Transverse colon (tissue), 4 donors: ENCODE measurements around the gene ARL4A. TPM values are rescaled to one million over a fixed set of nuclear protein-coding genes. Genes with fewer than 3 reads are reported as not detected.
A peak's percentile ranks its signal among the peaks of the same experiment; 100 is the strongest.
"Not testable (repeated sequence)": the region's sequence is repeated elsewhere in the genome, so short reads cannot be mapped to it uniquely, and the experiment has no call there.

ENCODE experiments used
- DNase-seq: peaks from one replicate; pipeline ENCODE4 v3.0.0-alpha.2; 2019
- H3K27ac ChIP-seq, 4 donors: fragments of 200-600 bp; sonication (generic); 2 replicates each; pipeline ENCODE4 v1.5.1; 2016 to 2018; ENCODE audit warnings: inconsistent platforms in 4 of 4
- H3K27me3 ChIP-seq: fragments of 200-600 bp; sonication (generic); 2 replicates; pipeline ENCODE4 v1.5.1; 2017; ENCODE audit warnings: inconsistent platforms
- H3K36me3 ChIP-seq, 4 donors: fragments of 200-600 bp; sonication (generic); 2 replicates each; pipeline ENCODE4 v1.5.1; 2017 to 2019; ENCODE audit warnings: inconsistent platforms in 4 of 4
- H3K4me1 ChIP-seq, 4 donors: fragments of 200-600 bp; sonication (generic); 2 replicates each; pipeline ENCODE4 v1.5.1; 2017 to 2020; ENCODE audit warnings: inconsistent platforms in 4 of 4
- H3K4me3 ChIP-seq, 4 donors: fragments of 200-600 bp; sonication (generic); 1 replicate in 1 of 4; 2 replicates in 3 of 4; pipeline versions ENCODE4 v1.5.1 to v1.6.1; 2017 to 2019; ENCODE audit warnings: inconsistent platforms in 4 of 4
- H3K9me3 ChIP-seq, 2 donors: fragments of 200-600 bp; sonication (generic); 2 replicates each; pipeline ENCODE4 v1.5.1; 2017 to 2019; ENCODE audit warnings: inconsistent platforms in 2 of 2
- EP300 ChIP-seq: sonication (generic); formaldehyde crosslinking; IDR thresholded peaks from one replicate; pipeline ENCODE4 v1.6.1; 2017; ENCODE audit warnings: antibody characterized with exemption, low read depth
- POLR2A ChIP-seq: fragments of 450-650 bp; IDR thresholded peaks from one replicate; pipeline ENCODE4 v1.6.1; 2016; ENCODE audit warnings: antibody characterized with exemption, mild to moderate bottlenecking, moderate library complexity
- POLR2AphosphoS5 ChIP-seq, 3 donors: sonication (generic); formaldehyde crosslinking; IDR thresholded peaks; one replicate each; pipeline ENCODE4 v1.6.1; 2016; ENCODE audit warnings: antibody characterized with exemption in 3 of 3
- WGBS, 2 donors: methylation state at CpG; one replicate each; pipeline ENCODE4 v1.1.5; 2018; ENCODE audit warnings: low coverage in 1 of 2; 5-methylcytosine and 5-hydroxymethylcytosine counted together
- in situ Hi-C, 4 donors: fragments of 200-750 bp; cut with MboI; loops; one replicate each; pipeline versions ENCODE4 v1.15.0 to v1.15.1; 2017; ENCODE audit warnings: low sequenced_read_pairs in 3 of 4, low pct_ligation_motif_present in 1 of 4, low pct_unique_long_range_greater_than_20kb in 1 of 4
- intact Hi-C: fragments of 100-400 bp; cut with DNase I; formaldehyde crosslinking; loops from one replicate; pipeline ENCODE4 v1.15.1; 2023; ENCODE audit warnings: low total_unique reads
- total RNA-seq, 4 donors: library from RNA; depleted of rRNA; stranded (reverse); fragments of >200 nt; gene quantifications; one replicate each; pipeline ENCODE4 v1.1.0, GENCODE V29; 2016
- TF ChIP-seq, protein P1 (sequence below), 5 experiments: fragments of 200-600 bp in 3 of 5; fragments of 450-650 bp in 2 of 5; sonication (generic) in 3 of 5; IDR thresholded peaks; 1 replicate in 2 of 5; 2 replicates in 3 of 5; pipeline ENCODE4 v1.5.1; 2016 to 2017; ENCODE audit warnings: antibody characterized with exemption in 5 of 5, inconsistent platforms in 3 of 5, mild to moderate bottlenecking in 2 of 5, moderate library complexity in 1 of 5

Gene ARL4A
- total RNA-seq, 4 donors from 2014 or later: 10.5 to 135 (median 74.9) TPM

GRCh38 chr7:12690041-12690878 is 2.8 kb downstream of the ARL4A start:
- no peaks in the 10 kb centered on the region for H3K27me3 ChIP-seq
- TF ChIP-seq POLR2AphosphoS5 (IDR thresholded peaks at IDR 0.05) (no peak), EP300 (no peak), POLR2A (no peak)
- TF ChIP-seq, protein P1, sequence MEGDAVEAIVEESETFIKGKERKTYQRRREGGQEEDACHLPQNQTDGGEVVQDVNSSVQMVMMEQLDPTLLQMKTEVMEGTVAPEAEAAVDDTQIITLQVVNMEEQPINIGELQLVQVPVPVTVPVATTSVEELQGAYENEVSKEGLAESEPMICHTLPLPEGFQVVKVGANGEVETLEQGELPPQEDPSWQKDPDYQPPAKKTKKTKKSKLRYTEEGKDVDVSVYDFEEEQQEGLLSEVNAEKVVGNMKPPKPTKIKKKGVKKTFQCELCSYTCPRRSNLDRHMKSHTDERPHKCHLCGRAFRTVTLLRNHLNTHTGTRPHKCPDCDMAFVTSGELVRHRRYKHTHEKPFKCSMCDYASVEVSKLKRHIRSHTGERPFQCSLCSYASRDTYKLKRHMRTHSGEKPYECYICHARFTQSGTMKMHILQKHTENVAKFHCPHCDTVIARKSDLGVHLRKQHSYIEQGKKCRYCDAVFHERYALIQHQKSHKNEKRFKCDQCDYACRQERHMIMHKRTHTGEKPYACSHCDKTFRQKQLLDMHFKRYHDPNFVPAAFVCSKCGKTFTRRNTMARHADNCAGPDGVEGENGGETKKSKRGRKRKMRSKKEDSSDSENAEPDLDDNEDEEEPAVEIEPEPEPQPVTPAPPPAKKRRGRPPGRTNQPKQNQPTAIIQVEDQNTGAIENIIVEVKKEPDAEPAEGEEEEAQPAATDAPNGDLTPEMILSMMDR (IDR thresholded peaks at IDR 0.05): no peak
- H3K27ac ChIP-seq: no peak overlapping the region
- in situ Hi-C loops (no loop called here), intact Hi-C loops (no loop called here)
- H3K36me3 ChIP-seq: no peaks in the 10 kb centered on the region
- WGBS, 2 donors: 89 to 100% methylated on average over 1 of the region's 1 CpG
- peaks cover 0 to 30% (median 10%) of the 10 kb centered on the region in 4 donors for H3K4me1 ChIP-seq
- H3K4me3 ChIP-seq: peak overlapping the region in 3 of 4 donors; percentile 20 to 93 (median 91)
- no peak for DNase-seq
- no peaks in the 10 kb centered on the region for H3K9me3 ChIP-seq

- H3K4me3 ChIP-seq: peak overlapping the region in 1 of 4 donors; percentile 93
- in situ Hi-C loops: not testable (repeated sequence)
These were observed 4.0 kb downstream of the ARL4A start for GRCh38 chr7:12691388-12691787.

GRCh38 chr7:12692035-12692434 is 4.6 kb downstream of the ARL4A start:
- 85 to 100% methylated on average over 1 of the region's 1 CpG for WGBS, 2 donors
- Histone ChIP-seq H3K4me1 (peaks cover 0 to 35% (median 10%) of the 10 kb centered on the region in 4 donors), H3K4me3 (no peak overlapping the region), H3K27ac (no peak overlapping the region), H3K36me3 (no peaks in the 10 kb centered on the region), H3K9me3 (no peaks in the 10 kb centered on the region), H3K27me3 (no peaks in the 10 kb centered on the region)
- no peak for DNase-seq
- intact Hi-C loops: no loop called here
- TF ChIP-seq, protein P1 (IDR thresholded peaks at IDR 0.05): no peak
- TF ChIP-seq POLR2A (no peak), POLR2AphosphoS5 (IDR thresholded peaks at IDR 0.05) (no peak), EP300 (no peak)
- in situ Hi-C loops: no loop called here

More at GRCh38 chr7:12691388-12691787, 4.0 kb downstream of the ARL4A start:
- intact Hi-C loops, H3K36me3 ChIP-seq, H3K9me3 ChIP-seq, DNase-seq, H3K27me3 ChIP-seq, H3K27ac ChIP-seq: not testable (repeated sequence)
- peaks cover 0 to 34% (median 10%) of the 10 kb centered on the region in 4 donors for H3K4me1 ChIP-seq
- WGBS, 2 donors: 94 to 96% methylated on average over 2 to 3 of the region's 3 CpGs

- Histone ChIP-seq H3K27me3 (no peaks in the 10 kb centered on the region), H3K36me3 (no peaks in the 10 kb centered on the region), H3K9me3 (no peaks in the 10 kb centered on the region), H3K4me1 (peaks cover 0 to 35% (median 10%) of the 10 kb centered on the region in 4 donors), H3K27ac (no peak overlapping the region), H3K4me3 (no peak overlapping the region)
- TF ChIP-seq EP300: no peak
- TF ChIP-seq, protein P1 (IDR thresholded peaks at IDR 0.05): no peak
- intact Hi-C loops: no loop called here
- no peak for DNase-seq
- WGBS, 2 donors: 31 to 43% methylated on average over 3 of the region's 3 CpGs
- in situ Hi-C loops: no loop called here
These were observed 5.2 kb downstream of the ARL4A start for GRCh38 chr7:12692479-12693259.
